OCI-LY7 (cell line): ENCODE data around the gene SLC2A4RG. TPM values are rescaled to one million over a fixed set of nuclear protein-coding genes. Genes with fewer than 3 reads are reported as not detected.

ENCODE experiments used
- BruUV-seq: library from RNA; stranded (reverse); fragments of 400-500 nt; replicated peaks from 2 replicates; lab custom pipeline; 2021; lab: Mats Ljungman, UMichigan
- CTCF ChIA-PET: fragments of 300-600 bp; sonication (Branson Sonifier 250); formaldehyde crosslinking; loops from one replicate; lab custom pipeline; 2022; ENCODE audit warnings: antibody characterized with exemption; ENCODE audit not compliant: unreplicated experiment; lab: Charles Lee
- POLR2A ChIA-PET: fragments of 300-600 bp; sonication (Branson Sonifier 250); formaldehyde crosslinking; loops from one replicate; lab custom pipeline; 2022; ENCODE audit warnings: antibody characterized with exemption; lab: Charles Lee
- DNase-seq: peaks from one replicate; pipeline ENCODE4 v3.0.0-alpha.2; 2015; ENCODE audit warnings: low spot score
- H2AFZ ChIP-seq: fragments of 200-600 bp; sonication (generic), shearing (Covaris generic); 2 replicates; pipeline ENCODE4 v1.6.1; 2014; ENCODE audit warnings: mild to moderate bottlenecking, antibody characterized with exemption, low read length, moderate library complexity
- H3K27ac ChIP-seq: fragments of 200-600 bp; sonication (generic); 2 replicates; pipeline ENCODE4 v1.5.1; 2014; ENCODE audit warnings: mixed run types, low read depth, mild to moderate bottlenecking, moderate library complexity, low read length, inconsistent platforms; ENCODE audit not compliant: poor library complexity, severe bottlenecking
- H3K36me3 ChIP-seq: fragments of 200-600 bp; sonication (generic); 2 replicates; pipeline ENCODE4 v1.6.1; 2014; ENCODE audit warnings: mild to moderate bottlenecking, antibody characterized with exemption, low read length, moderate library complexity, mixed read lengths; ENCODE audit not compliant: insufficient read depth
- H3K4me1 ChIP-seq: fragments of 200-600 bp; sonication (generic); 2 replicates; pipeline ENCODE4 v1.5.1; 2014; ENCODE audit warnings: mild to moderate bottlenecking, low read length; ENCODE audit not compliant: insufficient read depth, poor library complexity, severe bottlenecking
- H3K4me2 ChIP-seq: fragments of 200-600 bp; sonication (generic); 2 replicates; pipeline ENCODE4 v1.6.1; 2014; ENCODE audit warnings: mild to moderate bottlenecking, low read length
- H3K4me3 ChIP-seq: fragments of 200-600 bp; sonication (generic); 2 replicates; pipeline ENCODE4 v1.5.1; 2014; ENCODE audit warnings: mild to moderate bottlenecking, low read depth, low read length; ENCODE audit not compliant: poor library complexity, severe bottlenecking
- H3K79me2 ChIP-seq: fragments of 200-600 bp; sonication (generic); 2 replicates; pipeline ENCODE4 v1.6.1; 2016; ENCODE audit warnings: low read depth, mild to moderate bottlenecking, low read length, moderate library complexity, mixed read lengths; ENCODE audit not compliant: insufficient read depth
- H3K9me2 ChIP-seq: fragments of 200-600 bp; sonication (generic); 2 replicates; pipeline ENCODE4 v1.6.1; 2016; ENCODE audit warnings: mild to moderate bottlenecking, low read length, mixed read lengths; ENCODE audit not compliant: insufficient read depth
- H3K9me3 ChIP-seq: fragments of 200-600 bp; sonication (generic); 2 replicates; pipeline ENCODE4 v1.6.1; 2014; ENCODE audit warnings: mild to moderate bottlenecking, mixed run types, low read length, mixed read lengths
- H4K20me1 ChIP-seq: fragments of 200-600 bp; sonication (generic); 2 replicates; pipeline ENCODE4 v1.6.1; 2014; ENCODE audit warnings: mild to moderate bottlenecking, antibody characterized with exemption, low read length, moderate library complexity, mixed read lengths; ENCODE audit not compliant: insufficient read depth
- EZH2phosphoT487 ChIP-seq: fragments of 200-600 bp; sonication (generic); IDR thresholded peaks from 2 replicates; pipeline ENCODE4 v1.6.1; 2018; ENCODE audit warnings: low read depth, borderline replicate concordance, mild to moderate bottlenecking, mixed run types, antibody characterized with exemption, low read length, moderate library complexity, mixed read lengths
- intact Hi-C: fragments of 100-400 bp; cut with micrococcal nuclease; formaldehyde crosslinking; loops from one replicate; pipeline ENCODE4 v1.10.0; 2022; ENCODE audit not compliant: unreplicated experiment
- total RNA-seq, 2 experiments: library from RNA; depleted of rRNA in 1 of 2; stranded (reverse); fragments of >200 nt in 1 of 2; shearing (Covaris generic) in 1 of 2; gene quantifications; 2 replicates each; pipeline ENCODE4 v1.2.3, GENCODE V29; 2014 to 2022
- TF ChIP-seq, protein P1 (sequence below): fragments of 200-600 bp; sonication (generic); conservative IDR thresholded peaks from 2 replicates; pipeline ENCODE4 v1.5.1; 2014; ENCODE audit warnings: mild to moderate bottlenecking, antibody characterized with exemption, low read length, moderate library complexity, mixed read lengths

SLC2A4RG gene
- total RNA-seq, 2 experiments from 2014 or later = 77.9 to 113 TPM

DNA sequence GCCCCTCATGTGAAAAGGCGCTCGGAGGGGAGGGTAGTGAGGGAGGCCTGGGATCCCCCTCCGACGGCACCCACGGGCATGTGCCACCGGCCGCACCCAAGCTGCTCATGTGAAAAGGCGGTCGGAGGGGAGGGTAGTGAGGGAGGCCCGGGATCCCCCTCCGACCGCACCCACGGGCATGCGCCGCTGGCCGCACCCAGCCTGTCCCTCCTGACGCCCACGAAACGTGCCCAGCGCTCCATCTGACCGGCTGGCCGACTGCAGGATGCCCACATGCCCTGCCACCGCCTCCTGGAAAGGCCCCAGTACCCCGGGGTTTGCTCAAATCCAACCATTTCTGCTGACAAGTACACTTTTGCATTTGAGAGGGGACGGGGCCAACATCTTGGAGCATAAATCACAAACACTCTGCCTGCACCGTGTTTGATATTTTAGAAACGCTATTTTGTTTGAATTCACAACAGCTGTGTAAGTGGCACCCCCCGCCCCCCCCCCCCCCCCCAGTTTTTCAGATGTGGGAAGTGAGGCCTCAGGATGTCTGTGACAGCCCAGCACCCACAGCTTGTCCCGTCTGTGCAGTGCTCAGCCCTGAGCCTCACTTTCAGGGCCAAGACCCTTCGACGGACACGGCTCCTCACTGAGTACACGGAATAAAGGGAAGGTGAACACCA is 34.1 kb downstream of the SLC2A4RG start:
- no peaks in the 10 kb centered on the region for H3K4me1 ChIP-seq
- BruUV-seq = no TSS peak
- TF ChIP-seq, protein P1, sequence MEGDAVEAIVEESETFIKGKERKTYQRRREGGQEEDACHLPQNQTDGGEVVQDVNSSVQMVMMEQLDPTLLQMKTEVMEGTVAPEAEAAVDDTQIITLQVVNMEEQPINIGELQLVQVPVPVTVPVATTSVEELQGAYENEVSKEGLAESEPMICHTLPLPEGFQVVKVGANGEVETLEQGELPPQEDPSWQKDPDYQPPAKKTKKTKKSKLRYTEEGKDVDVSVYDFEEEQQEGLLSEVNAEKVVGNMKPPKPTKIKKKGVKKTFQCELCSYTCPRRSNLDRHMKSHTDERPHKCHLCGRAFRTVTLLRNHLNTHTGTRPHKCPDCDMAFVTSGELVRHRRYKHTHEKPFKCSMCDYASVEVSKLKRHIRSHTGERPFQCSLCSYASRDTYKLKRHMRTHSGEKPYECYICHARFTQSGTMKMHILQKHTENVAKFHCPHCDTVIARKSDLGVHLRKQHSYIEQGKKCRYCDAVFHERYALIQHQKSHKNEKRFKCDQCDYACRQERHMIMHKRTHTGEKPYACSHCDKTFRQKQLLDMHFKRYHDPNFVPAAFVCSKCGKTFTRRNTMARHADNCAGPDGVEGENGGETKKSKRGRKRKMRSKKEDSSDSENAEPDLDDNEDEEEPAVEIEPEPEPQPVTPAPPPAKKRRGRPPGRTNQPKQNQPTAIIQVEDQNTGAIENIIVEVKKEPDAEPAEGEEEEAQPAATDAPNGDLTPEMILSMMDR = no peak
- TF ChIP-seq EZH2phosphoT487 = no peak
- no peaks in the 10 kb centered on the region for H3K36me3 ChIP-seq
- H3K4me3 ChIP-seq = no peak overlapping the region
- no peak overlapping the region for H2AFZ ChIP-seq
- ChIA-PET POLR2A (no interaction called here), CTCF (no interaction called here)
- no peaks in the 10 kb centered on the region for H3K9me2 ChIP-seq
- intact Hi-C loops = no loop called here
- no peak overlapping the region for H3K4me2 ChIP-seq
- H3K79me2 ChIP-seq = no peaks in the 10 kb centered on the region
- H4K20me1 ChIP-seq = no peaks in the 10 kb centered on the region
- H3K9me3 ChIP-seq = no peaks in the 10 kb centered on the region
- no peak for DNase-seq
- no peak overlapping the region for H3K27ac ChIP-seq

DNA sequence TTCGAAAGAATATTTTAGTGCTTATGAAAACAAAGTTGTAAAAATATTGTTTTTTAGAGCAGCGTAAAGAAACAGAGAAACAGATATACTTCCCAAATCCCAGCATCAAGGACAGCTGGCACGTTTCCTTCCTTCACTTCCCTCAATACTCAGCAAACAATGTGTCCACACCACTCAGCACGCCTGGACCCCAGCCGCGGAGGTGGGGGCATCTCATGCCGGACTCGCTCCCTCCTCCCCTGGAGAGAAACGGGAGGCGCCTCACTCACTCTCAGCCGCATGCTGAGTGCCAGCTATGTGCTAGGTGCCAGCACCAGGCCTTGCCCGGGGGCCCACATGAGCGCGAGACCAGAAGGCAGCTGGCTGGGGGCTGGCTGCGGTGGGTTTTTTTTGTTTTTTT is 34.7 kb downstream of the SLC2A4RG start:
- Histone ChIP-seq H3K9me2 (no peaks in the 10 kb centered on the region), H3K36me3 (no peaks in the 10 kb centered on the region), H3K4me2 (no peak overlapping the region), H4K20me1 (no peaks in the 10 kb centered on the region), H3K9me3 (no peaks in the 10 kb centered on the region), H3K4me3 (no peak overlapping the region), H3K79me2 (no peaks in the 10 kb centered on the region), H3K27ac (no peak overlapping the region), H2AFZ (no peak overlapping the region), H3K4me1 (no peaks in the 10 kb centered on the region)
- no peak for DNase-seq
- no TSS peak for BruUV-seq
- intact Hi-C loops = no loop called here
- TF ChIP-seq EZH2phosphoT487 = no peak
- TF ChIP-seq, protein P1 = no peak
- CTCF ChIA-PET = no interaction called here
- POLR2A ChIA-PET = no interaction called here
